ENCODE results near the gene MAML3.

Gene MAML3

DNA sequence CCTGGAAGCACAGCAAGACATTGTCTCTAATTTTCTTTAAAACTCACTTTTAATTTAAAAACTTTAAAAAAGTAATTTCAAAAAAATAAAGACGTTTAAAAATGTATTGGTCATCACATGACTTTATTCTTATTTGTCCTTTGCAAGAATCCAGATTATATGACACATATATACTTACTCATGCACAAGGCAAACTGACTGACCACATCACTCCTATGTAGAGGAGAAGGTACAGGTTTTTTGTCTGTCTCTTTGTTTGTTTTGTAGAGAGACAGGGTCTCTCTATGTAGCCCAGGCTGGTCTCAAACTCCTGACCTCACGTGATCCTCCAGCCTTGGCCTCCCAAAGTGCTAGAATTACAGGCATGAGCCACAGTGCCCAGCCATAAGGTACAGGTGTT is 28.6 kb downstream of the MAML3 start:
- H3K36me3 Mint-ChIP-seq (ENCODE audit: low read depth) = no peaks in the 10 kb centered on the region
- no peak overlapping the region for H3K4me3 Mint-ChIP-seq
- DNase-seq = no peak
- H3K4me1 Mint-ChIP-seq (ENCODE audit: low read depth) = peaks cover 18% of the 10 kb centered on the region
- H3K9me3 Mint-ChIP-seq = no peaks in the 10 kb centered on the region
- H3K27ac Mint-ChIP-seq = no peak overlapping the region
- H3K27me3 Mint-ChIP-seq = no peaks in the 10 kb centered on the region

- Mint-ChIP-seq H3K4me1 (ENCODE audit: low read depth) (peaks cover 16% of the 10 kb centered on the region), H3K4me3 (no peak overlapping the region), H3K9me3 (no peaks in the 10 kb centered on the region), H3K27ac (no peak overlapping the region), H3K27me3 (no peaks in the 10 kb centered on the region), H3K36me3 (ENCODE audit: low read depth) (no peaks in the 10 kb centered on the region)
- DNase-seq = no peak
These were observed 30.2 kb downstream of the MAML3 start for GRCh38 chr4:140123666-140124377.

- H3K9me3 Mint-ChIP-seq = no peaks in the 10 kb centered on the region
- no peaks in the 10 kb centered on the region for H3K36me3 Mint-ChIP-seq (ENCODE audit: low read depth)
- no peaks in the 10 kb centered on the region for H3K27me3 Mint-ChIP-seq
- H3K4me3 Mint-ChIP-seq = no peak overlapping the region
- no peak for DNase-seq
- H3K27ac Mint-ChIP-seq = no peak overlapping the region
- H3K4me1 Mint-ChIP-seq (ENCODE audit: low read depth) = peaks cover 18% of the 10 kb centered on the region
These were observed 31.1 kb downstream of the MAML3 start for GRCh38 chr4:140122891-140123290.

DNA sequence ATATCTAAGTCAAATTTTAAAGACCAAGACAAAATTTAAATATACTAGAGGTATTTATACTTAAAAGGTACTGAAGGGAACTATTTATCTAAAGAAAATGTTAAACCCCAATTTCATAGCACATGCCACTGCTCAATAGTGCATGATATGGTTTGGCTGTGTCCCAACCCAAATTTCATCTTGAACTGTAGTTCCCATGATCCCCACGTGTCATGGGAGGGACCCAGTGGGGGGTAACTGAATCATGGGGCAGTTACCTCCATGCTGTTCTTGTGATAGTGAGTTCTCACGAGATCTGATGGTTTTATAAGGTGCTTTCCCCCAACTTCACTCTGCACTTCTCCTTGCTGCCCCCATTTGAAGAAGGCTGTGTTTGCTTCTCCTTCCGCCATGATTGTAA is 32.3 kb downstream of the MAML3 start:
- no peaks in the 10 kb centered on the region for H3K36me3 Mint-ChIP-seq (ENCODE audit: low read depth)

GRCh38 chr4:140118931-140119640 is 34.9 kb downstream of the MAML3 start:
- peaks cover 41% of the 10 kb centered on the region for H3K4me1 Mint-ChIP-seq (ENCODE audit: low read depth)
- no peaks in the 10 kb centered on the region for H3K36me3 Mint-ChIP-seq (ENCODE audit: low read depth)

More for the DNA sequence above, 32.3 kb downstream of the MAML3 start:
- no peak overlapping the region for H3K27ac Mint-ChIP-seq
- H3K9me3 Mint-ChIP-seq = no peaks in the 10 kb centered on the region
- DNase-seq = no peak
- no peak overlapping the region for H3K4me3 Mint-ChIP-seq
- H3K27me3 Mint-ChIP-seq = no peaks in the 10 kb centered on the region
- H3K4me1 Mint-ChIP-seq (ENCODE audit: low read depth) = peaks cover 24% of the 10 kb centered on the region

GRCh38 chr4:140117947-140118346 is 36.0 kb downstream of the MAML3 start:
- DNase-seq = no peak
- H3K4me3 Mint-ChIP-seq = no peak overlapping the region
- H3K27ac Mint-ChIP-seq = no peak overlapping the region
- no peaks in the 10 kb centered on the region for H3K36me3 Mint-ChIP-seq (ENCODE audit: low read depth)
- H3K27me3 Mint-ChIP-seq = no peaks in the 10 kb centered on the region
- H3K9me3 Mint-ChIP-seq = no peaks in the 10 kb centered on the region
- peaks cover 37% of the 10 kb centered on the region for H3K4me1 Mint-ChIP-seq (ENCODE audit: low read depth)

More at GRCh38 chr4:140118931-140119640, 34.9 kb downstream of the MAML3 start:
- DNase-seq = no peak
- Mint-ChIP-seq H3K27me3 (no peaks in the 10 kb centered on the region), H3K27ac (no peak overlapping the region), H3K9me3 (no peaks in the 10 kb centered on the region), H3K4me3 (no peak overlapping the region)

- peak overlapping the region; percentile 40 for H3K27ac Mint-ChIP-seq
- H3K27me3 Mint-ChIP-seq = no peaks in the 10 kb centered on the region
- H3K36me3 Mint-ChIP-seq (ENCODE audit: low read depth) = no peaks in the 10 kb centered on the region
- H3K4me1 Mint-ChIP-seq (ENCODE audit: low read depth) = peaks cover 32% of the 10 kb centered on the region
- no peak overlapping the region for H3K4me3 Mint-ChIP-seq
- DNase-seq = no peak
- no peaks in the 10 kb centered on the region for H3K9me3 Mint-ChIP-seq
These were observed 37.4 kb downstream of the MAML3 start for GRCh38 chr4:140116442-140117104.

DNA sequence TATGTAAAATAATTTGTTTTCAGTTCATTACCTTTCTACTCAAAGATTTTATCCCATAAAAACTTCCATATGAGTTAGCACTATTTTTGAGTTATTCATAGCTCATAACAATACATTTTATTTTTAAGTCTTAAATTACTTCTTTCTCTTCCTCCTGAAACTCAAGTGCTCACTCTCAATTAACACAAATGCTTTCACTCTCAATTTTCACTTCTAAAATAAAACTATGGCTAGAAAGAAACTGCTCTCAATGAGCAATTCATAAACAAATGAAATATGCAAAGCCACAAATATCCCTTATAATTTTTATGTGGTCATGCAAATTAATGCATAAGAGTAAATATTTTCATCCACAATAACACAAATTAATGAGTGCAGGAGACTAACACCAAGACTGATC is 38.8 kb downstream of the MAML3 start:
- Mint-ChIP-seq H3K27me3 (no peaks in the 10 kb centered on the region), H3K36me3 (ENCODE audit: low read depth) (no peaks in the 10 kb centered on the region), H3K27ac (no peak overlapping the region), H3K4me3 (no peak overlapping the region), H3K9me3 (no peaks in the 10 kb centered on the region), H3K4me1 (ENCODE audit: low read depth) (peaks cover 32% of the 10 kb centered on the region)
- DNase-seq = no peak

- DNase-seq = no peak
- H3K27ac Mint-ChIP-seq = no peak overlapping the region
- peaks cover 3% of the 10 kb centered on the region for H3K27me3 Mint-ChIP-seq
- no peaks in the 10 kb centered on the region for H3K36me3 Mint-ChIP-seq (ENCODE audit: low read depth)
- no peak overlapping the region for H3K4me3 Mint-ChIP-seq
- no peaks in the 10 kb centered on the region for H3K9me3 Mint-ChIP-seq
- peaks cover 42% of the 10 kb centered on the region for H3K4me1 Mint-ChIP-seq (ENCODE audit: low read depth)
These were observed 40.3 kb downstream of the MAML3 start for GRCh38 chr4:140113653-140114052.

GRCh38 chr4:140112576-140112975 is 41.4 kb downstream of the MAML3 start:
- DNase-seq = no peak
- H3K27ac Mint-ChIP-seq = no peak overlapping the region
- H3K9me3 Mint-ChIP-seq = no peaks in the 10 kb centered on the region
- H3K27me3 Mint-ChIP-seq = peaks cover 8% of the 10 kb centered on the region
- no peaks in the 10 kb centered on the region for H3K36me3 Mint-ChIP-seq (ENCODE audit: low read depth)
- H3K4me3 Mint-ChIP-seq = no peak overlapping the region
- peaks cover 50% of the 10 kb centered on the region for H3K4me1 Mint-ChIP-seq (ENCODE audit: low read depth)

GRCh38 chr4:140111256-140111655 is 42.7 kb downstream of the MAML3 start:
- no peak overlapping the region for H3K4me3 Mint-ChIP-seq

DNA sequence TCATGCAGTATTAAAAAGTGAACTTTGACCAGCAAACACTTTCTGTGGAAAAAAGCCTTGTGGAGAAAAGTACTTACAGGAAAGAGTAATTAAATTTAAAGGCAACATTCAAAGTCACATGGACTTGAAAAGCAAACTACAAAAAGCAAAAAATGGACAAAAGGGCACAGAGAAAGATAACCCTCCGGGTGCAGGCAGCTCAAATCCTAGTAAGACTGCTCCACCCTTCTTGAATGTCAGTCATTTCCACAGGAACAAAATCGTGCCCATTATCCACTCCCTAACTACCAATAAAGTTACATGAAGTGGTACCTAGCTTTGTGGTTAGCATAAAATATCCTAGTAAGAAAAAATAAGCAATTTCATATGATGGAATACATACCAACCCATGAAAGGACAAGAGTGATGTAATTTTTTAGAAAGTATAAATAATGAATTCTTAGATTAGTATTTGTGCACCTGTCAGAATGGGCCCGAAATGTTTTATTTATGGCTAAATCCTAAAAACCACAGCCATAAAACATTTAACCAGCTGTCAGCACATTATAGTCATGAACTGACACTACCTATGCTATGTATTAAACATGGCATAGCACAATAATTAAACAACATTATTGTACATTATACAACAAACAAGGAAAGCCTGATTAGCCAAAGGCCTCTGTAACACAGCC is 43.3 kb downstream of the MAML3 start:
- no peak overlapping the region for H3K4me3 Mint-ChIP-seq
- H3K9me3 Mint-ChIP-seq = no peaks in the 10 kb centered on the region
- H3K36me3 Mint-ChIP-seq (ENCODE audit: low read depth) = no peaks in the 10 kb centered on the region
- no peak overlapping the region for H3K27ac Mint-ChIP-seq
- H3K4me1 Mint-ChIP-seq (ENCODE audit: low read depth) = peaks cover 40% of the 10 kb centered on the region
- DNase-seq = no peak
- H3K27me3 Mint-ChIP-seq = peaks cover 8% of the 10 kb centered on the region

More at GRCh38 chr4:140111256-140111655, 42.7 kb downstream of the MAML3 start:
- Mint-ChIP-seq H3K9me3 (no peaks in the 10 kb centered on the region), H3K27ac (no peak overlapping the region), H3K4me1 (ENCODE audit: low read depth) (peaks cover 41% of the 10 kb centered on the region), H3K36me3 (ENCODE audit: low read depth) (no peaks in the 10 kb centered on the region), H3K27me3 (peaks cover 8% of the 10 kb centered on the region)
- DNase-seq = no peak

GRCh38 chr4:140109737-140110136 is 44.2 kb downstream of the MAML3 start:
- Mint-ChIP-seq H3K27ac (no peak overlapping the region), H3K36me3 (ENCODE audit: low read depth) (no peaks in the 10 kb centered on the region), H3K27me3 (peaks cover 8% of the 10 kb centered on the region), H3K4me3 (no peak overlapping the region), H3K9me3 (no peaks in the 10 kb centered on the region), H3K4me1 (ENCODE audit: low read depth) (peaks cover 35% of the 10 kb centered on the region)
- DNase-seq = no peak

DNA sequence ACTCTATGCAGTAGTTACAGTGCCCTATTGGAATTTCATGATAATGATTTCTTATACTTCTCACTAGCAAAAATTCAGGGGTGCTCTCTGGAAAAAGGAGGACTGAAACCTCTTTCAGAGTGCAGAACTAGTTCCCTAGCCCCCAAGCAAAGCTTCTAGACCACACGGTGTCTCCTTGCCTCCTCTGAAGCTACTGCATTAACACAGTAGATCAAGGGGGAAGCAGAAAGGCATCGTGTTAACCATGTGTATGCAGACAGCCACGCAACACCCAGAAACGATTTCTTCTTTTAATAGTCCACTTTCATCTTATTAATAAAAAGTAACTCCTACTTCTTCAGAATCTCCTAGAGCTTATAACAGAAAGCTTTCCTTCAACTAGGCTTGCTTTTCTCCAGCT is 44.7 kb downstream of the MAML3 start:
- no peak overlapping the region for H3K4me3 Mint-ChIP-seq
- peaks cover 8% of the 10 kb centered on the region for H3K27me3 Mint-ChIP-seq
- peaks cover 33% of the 10 kb centered on the region for H3K4me1 Mint-ChIP-seq (ENCODE audit: low read depth)
- no peak overlapping the region for H3K27ac Mint-ChIP-seq
- DNase-seq = no peak
- no peaks in the 10 kb centered on the region for H3K36me3 Mint-ChIP-seq (ENCODE audit: low read depth)
- no peaks in the 10 kb centered on the region for H3K9me3 Mint-ChIP-seq
